ENCODE results near the gene NOS1AP. TPM values are rescaled to one million over a fixed set of nuclear protein-coding genes. Genes with fewer than 3 reads are reported as not detected.

The NOS1AP gene
- total and polyA plus RNA-seq, 9 of the 15 experiments (the other 6 are each of a cell fraction or from before 2014, with no cell fraction given): 0.07 to 1.5 (median 0.22) TPM

GRCh38 chr1:162391790-162392563 is 322.5 kb downstream of the NOS1AP start:
- 3% methylated on average over 4 of the region's 4 CpGs for WGBS (ENCODE audit: insufficient coverage, low coverage, missing lambda C conversion rate)
- H4K20me1 ChIP-seq (replicated peaks; ENCODE audit: control insufficient read depth, insufficient read depth, low read length): no peaks in the 10 kb centered on the region
- ChIA-PET POLR2A (interaction anchor here (1.8 kb wide), 1 partner anchor 15 kb away, joined by 6 read pairs; no protein-coding TSS in a partner anchor), CTCF (ENCODE audit: low intra/inter-chr PET ratio) (interaction anchor here (1.3 to 3.6 kb wide), 3 partner anchors 34 to 336 kb away, joined by 4 to 19 read pairs (median 4); no protein-coding TSS in a partner anchor)
- ATAC-seq (peak; percentile 50), FAIRE-seq (peak; percentile 67), DNase-seq (ENCODE audit: extremely low read depth in 1 of 4, low spot score in 3 of 4) (peak; percentile 63 to 83 (median 64))
- peaks cover 3% of the 10 kb centered on the region for H3K9me1 ChIP-seq (ENCODE audit: control insufficient read depth, insufficient read depth, low read length)
- no peaks in the 10 kb centered on the region for H3K36me3 ChIP-seq (ENCODE audit: control insufficient read depth, insufficient read depth, low read length)
- H3K4me1 ChIP-seq (replicated peaks in 1 of 2; ENCODE audit: control insufficient read depth in 2 of 2, insufficient read depth in 2 of 2, low read length in 2 of 2): peaks cover 44 to 56% of the 10 kb centered on the region in 2 experiments
- H3K27ac ChIP-seq (ENCODE audit: extremely low read depth, low read depth, low read length): peak overlapping the region; percentile 78
- peak overlapping the region in 1 of 2 experiments; percentile 56; a peak in 2 of 4 replicates for H3K9ac ChIP-seq (ENCODE audit: insufficient read depth in 1 of 2, low read depth in 2 of 2, low read length in 2 of 2)
- H3K27me3 ChIP-seq (ENCODE audit: control insufficient read depth in 2 of 2, insufficient read depth in 2 of 2, low read length in 2 of 2): no peaks in the 10 kb centered on the region
- no TSS peak for BruUV-seq (replicated peaks)
- H3K79me2 ChIP-seq (ENCODE audit: control insufficient read depth, insufficient read depth, low read length): no peaks in the 10 kb centered on the region
- H2AFZ ChIP-seq (ENCODE audit: low read depth, low read length): peak overlapping the region; percentile 92
- intact Hi-C loops (cut with micrococcal nuclease): loop anchor here (1.0 to 5.0 kb wide), 3 partner anchors 35 to 336 kb away; no protein-coding TSS in a partner anchor
- peak overlapping the region; percentile 76 for H3K4me2 ChIP-seq (ENCODE audit: insufficient read depth, low read length)
- in situ Hi-C loops (cut with MboI): no loop called here
- no peak overlapping the region for H3K4me3 ChIP-seq
- H3K9me3 ChIP-seq (replicated peaks; ENCODE audit: control insufficient read depth, insufficient read depth, low read depth, low read length): no peaks in the 10 kb centered on the region
- TF ChIP-seq THRAP3 (IDR thresholded peaks at IDR 0.05; ENCODE audit: borderline replicate concordance) (peak; percentile 97), U2AF1 (optimal IDR thresholded peaks at IDR 0.05; ENCODE audit: low read depth, low read length) (peak; percentile 99), NCOA6 (IDR thresholded peaks at IDR 0.05) (0 out of 2 replicates have a peak, but pooled peaks have one; percentile 9), HDAC3 (IDR thresholded peaks at IDR 0.05; ENCODE audit: borderline replicate concordance, partially characterized antibody) (peak; percentile 56), ASH1L (IDR thresholded peaks at IDR 0.05; ENCODE audit: borderline replicate concordance, low read depth, partially characterized antibody) (peak; percentile 57), KLF16 (IDR thresholded peaks at IDR 0.05) (peak; percentile 53; the same call in 1 of the 2 replicates), BCOR (IDR thresholded peaks at IDR 0.05) (0 out of 2 replicates have a peak, but pooled peaks have one; percentile 39), SMARCE1 (IDR thresholded peaks at IDR 0.05) (peak; percentile 69), ZNF24 (IDR thresholded peaks at IDR 0.05) (peak; percentile 98), PATZ1 (CRISPR knock-in tag; IDR thresholded peaks at IDR 0.05; ENCODE audit: borderline replicate concordance) (no peak), MEIS2 (IDR thresholded peaks at IDR 0.05; ENCODE audit: partially characterized antibody) (peak; percentile 65), CHAMP1 (IDR thresholded peaks at IDR 0.05) (peak; percentile 66; the same call in 1 of the 2 replicates), ARID2 (IDR thresholded peaks at IDR 0.05) (peak; percentile 88), NFRKB (IDR thresholded peaks at IDR 0.05; ENCODE audit: low read depth) (peak; percentile 75; the same call in 1 of the 2 replicates), TCF7L2 (IDR thresholded peaks at IDR 0.05; ENCODE audit: low read depth, low read length) (no peak), HDAC2 (IDR thresholded peaks at IDR 0.05) (peak; percentile 57; the same call in 1 of the 2 replicates), LEF1 (IDR thresholded peaks at IDR 0.05) (peak; percentile 54; the same call in 1 of the 2 replicates), ID3 (CRISPR knock-in tag; IDR thresholded peaks at IDR 0.05) (no peak), ID3 (tag; IDR thresholded peaks at IDR 0.05) (peak; percentile 59; the same call in 1 of the 2 replicates)
